Natural killer cell (primary cell): Measurements from ENCODE around the gene EXOSC7. TPM values are rescaled to one million over a fixed set of nuclear protein-coding genes. Genes with fewer than 3 reads are reported as not detected.
A peak's percentile ranks its signal among the peaks of the same experiment; 100 is the strongest.

Source experiments
- ATAC-seq, 3 donors: fragments of 150-1000 bp in 2 of 3; fragments of 200-7000 bp in 1 of 3; cut with Tn5 transposase; 1 replicate in 1 of 3; 2 replicates in 2 of 3; pipeline ENCODE4 v1.10.0; 2021; ENCODE audit warnings: mild to moderate bottlenecking in 2 of 3, moderate library complexity in 2 of 3
- DNase-seq, 2 donors: peaks; one replicate each; pipeline versions ENCODE4 v3.0.0 to v3.0.0-alpha.2; 2013 to 2021; ENCODE audit warnings: mixed read lengths in 1 of 2
- H3K27ac ChIP-seq: one replicate; pipeline ENCODE4 v1.5.1; 2013; ENCODE audit warnings: mild to moderate bottlenecking, low read length
- H3K27me3 ChIP-seq: one replicate; pipeline ENCODE4 v1.6.1; 2013; ENCODE audit warnings: low read length; ENCODE audit not compliant: control insufficient read depth, insufficient read depth
- H3K36me3 ChIP-seq: one replicate; pipeline ENCODE4 v1.6.1; 2013; ENCODE audit warnings: low read length; ENCODE audit not compliant: control insufficient read depth, insufficient read depth
- H3K4me1 ChIP-seq: one replicate; pipeline ENCODE4 v1.6.1; 2013; ENCODE audit warnings: low read length; ENCODE audit not compliant: control insufficient read depth, insufficient read depth
- H3K4me3 ChIP-seq: one replicate; pipeline ENCODE4 v1.5.1; 2013; ENCODE audit warnings: low read length
- H3K9me3 ChIP-seq: one replicate; pipeline ENCODE4 v1.6.1; 2013; ENCODE audit warnings: low read length; ENCODE audit not compliant: control insufficient read depth, insufficient read depth
- H3K27ac Mint-ChIP-seq, 2 donors: one replicate each; pipeline ENCODE4 v1.8.0; 2022; ENCODE audit warnings: mild to moderate bottlenecking in 2 of 2, mixed read lengths in 2 of 2, moderate library complexity in 1 of 2
- H3K27me3 Mint-ChIP-seq, 2 donors: one replicate each; pipeline ENCODE4 v1.8.0; 2022; ENCODE audit warnings: low read depth in 2 of 2, mixed read lengths in 2 of 2
- H3K36me3 Mint-ChIP-seq: one replicate; pipeline ENCODE4 v1.8.0; 2022; ENCODE audit warnings: mixed read lengths
- H3K4me1 Mint-ChIP-seq, 2 donors: one replicate each; pipeline ENCODE4 v1.8.0; 2022; ENCODE audit warnings: mixed read lengths in 2 of 2
- H3K4me3 Mint-ChIP-seq: one replicate; pipeline ENCODE4 v1.8.0; 2022; ENCODE audit warnings: mild to moderate bottlenecking, moderate library complexity, mixed read lengths
- H3K9me3 Mint-ChIP-seq, 2 donors: one replicate each; pipeline ENCODE4 v1.8.0; 2022; ENCODE audit warnings: mixed read lengths in 2 of 2
- CTCF ChIP-seq: fragments of 200-600 bp; IDR thresholded peaks from one replicate; pipeline ENCODE4 v1.8.0; 2022; ENCODE audit warnings: antibody characterized with exemption
- WGBS: methylation state at CpG from one replicate; pipeline ENCODE4 v1.1.7; 2013; ENCODE audit warnings: missing lambda C conversion rate; ENCODE audit not compliant: insufficient coverage; 5-methylcytosine and 5-hydroxymethylcytosine counted together
- intact Hi-C: fragments of 100-400 bp; cut with micrococcal nuclease; formaldehyde crosslinking; loops from one replicate; pipeline ENCODE4 v1.14.2; 2022
- total RNA-seq, 4 donors: library from RNA; stranded (reverse); fragments of 120-200 nt in 1 of 4; gene quantifications; one replicate each; pipeline versions ENCODE4 v1.2.3 to v1.2.4, GENCODE V29; 2013 to 2022

The EXOSC7 gene
- total RNA-seq, 3 donors from 2014 or later (not counting 1 experiment from before 2014, with no cell fraction given) = 32.8 to 46.6 (median 36.0) TPM

- Mint-ChIP-seq H3K4me3 (no peak overlapping the region), H3K9me3 (no peaks in the 10 kb centered on the region)
- TF ChIP-seq CTCF = no peak
These were observed 27.8 kb downstream of the EXOSC7 start for GRCh38 chr3:45003859-45004258.

GRCh38 chr3:45007091-45007490 lies 31.0 kb downstream of the EXOSC7 start:
- no peak for TF ChIP-seq CTCF
- peaks cover 8% of the 10 kb centered on the region for H3K4me1 ChIP-seq
- no peak for DNase-seq
- Mint-ChIP-seq H3K27me3 (no peaks in the 10 kb centered on the region), H3K9me3 (no peaks in the 10 kb centered on the region), H3K4me1 (peaks cover 32 to 33% of the 10 kb centered on the region in 2 donors), H3K27ac (no peak overlapping the region), H3K36me3 (peaks cover 16% of the 10 kb centered on the region), H3K4me3 (no peak overlapping the region)
- intact Hi-C loops = no loop called here
- H3K9me3 ChIP-seq = no peaks in the 10 kb centered on the region
- 99% methylated on average over 8 of the region's 8 CpGs for WGBS
- H3K4me3 ChIP-seq = no peak overlapping the region
- no peak overlapping the region for H3K27ac ChIP-seq
- no peaks in the 10 kb centered on the region for H3K27me3 ChIP-seq
- ATAC-seq = no peak
- H3K36me3 ChIP-seq = peaks cover 36% of the 10 kb centered on the region

More at GRCh38 chr3:45003859-45004258, 27.8 kb downstream of the EXOSC7 start:
- Mint-ChIP-seq H3K27ac (peak overlapping the region in 1 of 2 donors; percentile 74), H3K27me3 (no peaks in the 10 kb centered on the region), H3K4me1 (peaks cover 32 to 33% of the 10 kb centered on the region in 2 donors), H3K36me3 (peaks cover 10% of the 10 kb centered on the region)
- H3K4me3 ChIP-seq = no peak overlapping the region
- no peak overlapping the region for H3K27ac ChIP-seq
- peaks cover 47% of the 10 kb centered on the region for H3K36me3 ChIP-seq
- peak in 1 of 3 donors; percentile 66 for ATAC-seq
- intact Hi-C loops = no loop called here
- H3K9me3 ChIP-seq = no peaks in the 10 kb centered on the region
- no peaks in the 10 kb centered on the region for H3K27me3 ChIP-seq
- no peak for DNase-seq
- peaks cover 8% of the 10 kb centered on the region for H3K4me1 ChIP-seq
- 59% methylated on average over 2 of the region's 2 CpGs for WGBS

GRCh38 chr3:45008117-45008516 lies 32.1 kb downstream of the EXOSC7 start:
- Mint-ChIP-seq H3K9me3 (no peaks in the 10 kb centered on the region), H3K27ac (no peak overlapping the region), H3K4me3 (no peak overlapping the region), H3K36me3 (peaks cover 27% of the 10 kb centered on the region), H3K4me1 (peaks cover 26 to 28% of the 10 kb centered on the region in 2 donors), H3K27me3 (no peaks in the 10 kb centered on the region)
- DNase-seq (no peak), ATAC-seq (no peak)
- WGBS = 96% methylated on average over 1 of the region's 1 CpG
- no peak for TF ChIP-seq CTCF
- Histone ChIP-seq H3K4me1 (peaks cover 8% of the 10 kb centered on the region), H3K27ac (no peak overlapping the region), H3K36me3 (peaks cover 40% of the 10 kb centered on the region), H3K4me3 (no peak overlapping the region), H3K9me3 (no peaks in the 10 kb centered on the region), H3K27me3 (no peaks in the 10 kb centered on the region)
- intact Hi-C loops = no loop called here

DNA sequence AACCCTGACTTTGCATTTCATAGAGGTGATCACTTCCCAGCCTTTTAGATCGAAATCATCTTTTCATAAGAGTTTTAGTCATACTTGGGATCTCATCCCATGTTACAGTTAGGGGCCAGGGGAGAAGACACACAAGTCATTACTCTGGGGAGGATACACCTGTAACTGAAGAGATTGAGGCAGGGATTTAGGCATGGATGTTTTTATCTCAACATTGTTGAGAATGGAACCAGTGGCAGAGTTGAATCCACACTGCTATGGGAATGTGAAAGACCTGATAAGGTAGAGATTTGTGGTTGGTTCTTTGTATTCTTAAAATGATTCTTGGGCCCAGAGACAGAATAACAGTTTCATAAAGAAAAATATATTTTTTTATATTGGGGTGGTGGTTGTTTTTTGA lies 33.8 kb downstream of the EXOSC7 start:
- no peak for TF ChIP-seq CTCF
- Mint-ChIP-seq H3K4me3 (no peak overlapping the region), H3K27ac (no peak overlapping the region), H3K27me3 (no peaks in the 10 kb centered on the region), H3K9me3 (no peaks in the 10 kb centered on the region), H3K36me3 (peaks cover 29% of the 10 kb centered on the region), H3K4me1 (peaks cover 14 to 17% of the 10 kb centered on the region in 2 donors)
- WGBS = 100% methylated on average over 1 of the region's 1 CpG
- H3K27ac ChIP-seq = no peak overlapping the region
- peaks cover 8% of the 10 kb centered on the region for H3K4me1 ChIP-seq
- intact Hi-C loops = no loop called here
- H3K4me3 ChIP-seq = no peak overlapping the region
- H3K27me3 ChIP-seq = no peaks in the 10 kb centered on the region
- H3K9me3 ChIP-seq = no peaks in the 10 kb centered on the region
- ATAC-seq (no peak), DNase-seq (no peak)
- peaks cover 44% of the 10 kb centered on the region for H3K36me3 ChIP-seq
